Suppressor macrophage (primary cell): ENCODE results near the gene C15orf62.

Experiments used
- DNase-seq, 4 experiments: peaks; one replicate each; pipeline ENCODE4 v3.0.0-alpha.2; 2020 to 2022

Gene C15orf62

GRCh38 chr15:40782609-40783227 is 12.9 kb downstream of the C15orf62 start:
- peak; percentile 52 to 79 (median 68) for DNase-seq

- DNase-seq: no peak
Measured at GRCh38 chr15:40785164-40785563, 15.4 kb downstream of the C15orf62 start.

- DNase-seq: no peak
Measured at GRCh38 chr15:40785814-40786213, 16.0 kb downstream of the C15orf62 start.

- peak; percentile 37 to 55 (median 50) for DNase-seq
Measured at GRCh38 chr15:40787344-40787841, 17.6 kb downstream of the C15orf62 start.

DNA sequence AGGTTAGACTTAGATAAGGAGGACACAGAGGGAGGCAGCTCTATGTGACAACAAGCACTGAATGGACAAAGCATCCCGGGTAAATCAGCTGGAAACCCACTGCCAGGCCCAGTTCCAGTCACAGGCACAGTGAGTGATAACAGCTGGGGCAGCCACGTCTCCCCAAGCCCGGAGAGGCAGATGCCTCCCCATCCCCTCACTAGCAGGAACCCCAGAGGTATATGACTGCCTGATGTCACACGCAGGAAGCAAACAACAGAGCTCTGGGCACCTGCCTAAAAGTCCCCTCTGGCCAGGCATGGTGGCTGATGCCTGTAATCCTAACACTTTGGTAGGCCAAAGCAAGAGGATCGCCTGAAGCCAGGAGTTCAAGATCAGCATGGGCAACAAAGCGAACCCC is 18.2 kb downstream of the C15orf62 start:
- no peak for DNase-seq

- DNase-seq: no peak
Measured at GRCh38 chr15:40789119-40789518, 19.3 kb downstream of the C15orf62 start.

- no peak for DNase-seq
Measured at GRCh38 chr15:40789999-40790398, 20.2 kb downstream of the C15orf62 start.

- DNase-seq: no peak
Measured at GRCh38 chr15:40790718-40791117, 20.9 kb downstream of the C15orf62 start.

DNA sequence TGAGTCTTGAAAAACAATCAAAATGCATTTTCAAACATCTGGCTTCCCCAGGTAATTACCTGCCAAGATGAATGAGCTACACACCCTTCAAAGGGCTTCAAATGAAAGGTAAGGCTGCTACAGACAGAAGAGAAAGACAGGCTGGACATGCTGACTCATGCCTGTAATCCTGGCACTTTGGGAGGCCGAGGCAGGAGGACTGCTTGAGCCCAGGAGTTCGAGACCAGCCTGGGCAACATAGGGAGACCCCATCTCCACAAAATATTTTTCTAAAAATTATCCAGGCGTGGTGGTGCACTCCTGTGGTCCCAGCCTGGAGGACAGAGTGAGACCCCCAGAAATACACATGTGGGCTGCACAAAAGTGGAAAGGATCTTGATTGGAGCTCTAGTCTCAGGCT is 22.6 kb downstream of the C15orf62 start:
- DNase-seq: no peak

GRCh38 chr15:40793216-40793989 is 23.6 kb downstream of the C15orf62 start:
- peak; percentile 41 to 54 (median 49) for DNase-seq

GRCh38 chr15:40796041-40796440 is 26.3 kb downstream of the C15orf62 start:
- no peak for DNase-seq

- DNase-seq: peak; percentile 40 to 68 (median 54)
Measured at GRCh38 chr15:40796512-40796911, 26.7 kb downstream of the C15orf62 start.

- DNase-seq: no peak
Measured at GRCh38 chr15:40799523-40799922, 29.7 kb downstream of the C15orf62 start.

- no peak for DNase-seq
Measured at GRCh38 chr15:40803076-40803475, 33.3 kb downstream of the C15orf62 start.

DNA sequence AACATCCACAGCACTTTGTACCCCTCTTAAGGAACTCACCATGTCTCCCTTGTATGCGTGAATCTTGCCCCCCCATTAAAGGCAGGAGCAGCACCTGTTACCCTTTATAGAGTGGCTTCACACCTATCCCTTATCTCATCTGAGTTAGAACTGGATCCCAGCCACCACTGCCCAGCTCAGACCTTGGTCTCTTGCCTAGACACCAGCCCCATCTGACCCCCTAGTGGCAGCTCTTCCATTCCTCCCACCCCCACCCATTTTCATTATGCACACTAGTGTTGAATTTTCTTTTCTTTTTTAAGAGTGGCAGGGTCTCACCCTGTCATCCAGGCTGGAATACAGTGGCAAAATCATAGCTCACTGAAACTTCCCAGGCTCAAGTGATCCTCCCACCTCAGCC is 33.9 kb downstream of the C15orf62 start:
- DNase-seq: no peak

DNA sequence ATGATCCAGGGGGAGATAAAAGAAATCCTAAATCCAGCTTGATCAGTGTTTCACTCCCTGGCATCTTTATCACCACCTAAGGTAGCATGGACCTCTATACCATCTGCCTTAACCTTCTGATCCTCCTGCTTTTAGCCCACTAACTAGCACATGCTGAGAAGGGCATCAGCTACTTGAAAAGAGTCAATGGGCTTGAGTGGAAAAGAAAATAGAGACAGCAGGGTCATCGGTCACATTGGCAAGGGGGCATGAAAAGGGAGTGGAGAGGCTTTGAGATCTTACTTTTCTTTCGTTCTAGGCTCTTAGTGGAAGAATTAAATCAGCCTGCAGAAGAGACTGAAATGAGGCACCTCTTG is 36.9 kb downstream of the C15orf62 start:
- DNase-seq: no peak

DNA sequence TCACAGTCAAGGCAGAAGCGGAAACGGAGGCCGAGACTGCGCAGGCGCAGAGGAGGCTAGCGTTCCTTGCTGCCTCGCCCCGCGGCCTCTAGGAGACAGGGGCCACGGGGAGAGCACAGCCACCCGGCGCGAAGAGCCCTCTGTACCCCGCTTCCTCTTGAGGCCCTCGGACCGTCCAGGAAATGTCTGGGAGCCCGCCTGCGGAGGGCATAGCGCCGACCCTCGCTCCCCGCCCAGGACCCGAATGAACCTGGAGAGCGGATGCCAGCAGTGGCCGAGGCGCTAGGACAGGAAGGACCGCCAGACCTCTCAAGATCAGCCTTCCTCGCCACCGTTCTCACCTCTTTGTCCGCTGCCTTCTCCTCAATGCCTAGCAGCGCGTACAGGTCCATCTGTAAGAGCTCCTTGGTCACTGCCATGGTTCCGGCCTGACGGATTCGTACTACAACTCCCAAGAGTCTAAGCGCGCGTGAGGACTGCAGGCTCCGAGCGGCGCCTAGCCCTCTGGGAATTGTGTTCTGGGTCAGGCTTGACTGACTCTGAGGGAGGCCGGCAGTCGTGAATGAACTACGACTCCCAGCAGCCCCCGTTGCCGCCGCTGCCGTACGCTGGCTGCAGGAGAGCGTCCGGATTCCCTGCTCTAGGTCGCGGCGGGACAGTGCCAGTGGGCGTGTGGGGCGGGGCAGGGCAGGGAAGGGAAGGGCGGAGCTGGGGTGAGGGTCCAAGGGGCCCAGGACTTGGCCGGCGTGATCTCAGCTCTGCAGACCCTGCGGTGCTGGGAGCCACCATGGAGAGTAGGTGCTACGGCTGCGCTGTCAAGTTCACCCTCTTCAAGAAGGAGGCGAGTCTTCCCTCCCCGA is 37.5 kb downstream of the C15orf62 start, which contains the start of the genes DNAJC17 and ZFYVE19:
TSS of gene DNAJC17 (minus strand) at position 446 of the 860 bp plus-strand sequence. CDS start at position 419, 27 bp downstream.
TSS of gene ZFYVE19 (plus strand) at position 62 of the 860 bp plus-strand sequence. CDS start at position 563, 501 bp downstream.
- peak; percentile 98 to 99 (median 98) for DNase-seq

GRCh38 chr15:40807888-40808461 is 38.2 kb downstream of the C15orf62 start:
- DNase-seq: peak in 1 of 4 experiments; percentile 41

DNA sequence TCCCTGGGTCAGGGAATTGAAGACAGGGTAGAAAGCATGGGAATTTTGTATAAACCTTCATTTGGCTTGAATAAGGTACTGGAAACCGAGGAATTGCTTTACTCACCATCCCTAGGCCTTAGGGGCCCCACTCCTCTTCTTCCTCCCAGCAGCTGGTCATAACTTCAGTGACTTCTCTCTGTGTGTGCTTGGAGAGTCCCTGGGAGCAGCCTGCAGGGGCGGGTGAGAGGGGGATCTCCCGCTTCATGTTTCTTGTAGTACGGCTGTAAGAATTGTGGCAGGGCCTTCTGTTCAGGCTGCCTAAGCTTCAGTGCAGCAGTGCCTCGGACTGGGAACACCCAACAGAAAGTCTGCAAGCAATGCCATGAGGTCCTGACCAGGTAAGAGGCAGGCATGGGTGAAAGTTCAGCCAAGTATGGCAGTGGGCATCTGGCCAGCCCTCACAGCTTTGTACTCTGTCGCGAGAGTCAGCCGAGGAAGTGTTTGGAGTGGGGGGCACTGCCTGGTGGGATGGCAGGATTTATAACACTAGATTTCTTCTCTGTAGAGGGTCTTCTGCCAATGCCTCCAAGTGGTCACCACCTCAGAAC is 39.2 kb downstream of the C15orf62 start:
- DNase-seq: no peak

GRCh38 chr15:40812721-40813425 is 43.1 kb downstream of the C15orf62 start:
- no peak for DNase-seq

GRCh38 chr15:40815042-40815698 is 45.4 kb downstream of the C15orf62 start:
- DNase-seq: peak in 3 of 4 experiments; percentile 33 to 39 (median 34)
